Lung (tissue), 12 donors: ENCODE data around the gene RXRA. TPM values are rescaled to one million over a fixed set of nuclear protein-coding genes. Genes with fewer than 3 reads are reported as not detected.
A peak's percentile ranks its signal among the peaks of the same experiment; 100 is the strongest.

Source experiments
- ATAC-seq: fragments of 200-7000 bp; cut with Tn5 transposase; one replicate; pipeline ENCODE4 v1.9.1; 2020; ENCODE audit warnings: moderate number of reproducible peaks; ENCODE audit not compliant: insufficient read depth, low FRiP score
- DNase-seq, 3 donors: peaks; one replicate each; pipeline ENCODE4 v3.0.0-alpha.2; 2013 to 2017
- H3K27ac ChIP-seq, 2 donors: one replicate each; pipeline ENCODE4 v1.5.1; 2013; ENCODE audit warnings: mild to moderate bottlenecking in 2 of 2, moderate library complexity in 2 of 2, control low read depth in 1 of 2, inconsistent platforms in 1 of 2, low read depth in 1 of 2, low read length in 1 of 2
- H3K27me3 ChIP-seq, 3 donors: one replicate each; pipeline ENCODE4 v1.5.1; 2013; ENCODE audit warnings: low read length in 2 of 3; ENCODE audit not compliant: control insufficient read depth in 3 of 3, insufficient read depth in 3 of 3
- H3K36me3 ChIP-seq, 4 donors: one replicate each; pipeline ENCODE4 v1.5.1; 2013; ENCODE audit warnings: low read length in 4 of 4, mild to moderate bottlenecking in 1 of 4, moderate library complexity in 1 of 4; ENCODE audit not compliant: control insufficient read depth in 4 of 4, insufficient read depth in 4 of 4
- H3K4me1 ChIP-seq, 5 donors: one replicate each; pipeline ENCODE4 v1.5.1; 2013; ENCODE audit warnings: low read length in 5 of 5, mild to moderate bottlenecking in 2 of 5, moderate library complexity in 1 of 5; ENCODE audit not compliant: control insufficient read depth in 5 of 5, insufficient read depth in 5 of 5
- H3K4me3 ChIP-seq: one replicate; pipeline ENCODE4 v1.5.1; 2013; ENCODE audit warnings: mild to moderate bottlenecking, control low read depth, moderate library complexity
- H3K9ac ChIP-seq, 2 donors: one replicate each; pipeline ENCODE4 v1.5.1; 2013; ENCODE audit warnings: low read length in 2 of 2, control low read depth in 1 of 2; ENCODE audit not compliant: insufficient read depth in 1 of 2
- H3K9me3 ChIP-seq, 4 donors: one replicate each; pipeline ENCODE4 v1.5.1; 2013; ENCODE audit warnings: low read length in 3 of 4, mild to moderate bottlenecking in 1 of 4, moderate library complexity in 1 of 4; ENCODE audit not compliant: control insufficient read depth in 4 of 4, insufficient read depth in 3 of 4
- WGBS, 2 donors: extraction: QIAGEN DNeasy Blood & Tissue Kit; methylation state at CpG; one replicate each; pipeline ENCODE4 v1.1.7; 2013; 5-methylcytosine and 5-hydroxymethylcytosine counted together
- polyA plus RNA-seq, 2 donors: library from polyadenylated mRNA; stranded (reverse); fragments of 200-250 nt; gene quantifications; one replicate each; pipeline ENCODE4 v1.2.1, GENCODE V29; 2013
- total RNA-seq, 2 donors: library from RNA; depleted of rRNA in 1 of 2; stranded (reverse); fragments of >200 nt in 1 of 2; gene quantifications; one replicate each; pipeline ENCODE4 v1.2.1, GENCODE V29; 2014 to 2021
- TF ChIP-seq, protein P1 (sequence below): IDR thresholded peaks from 2 replicates; pipeline ENCODE4 v1.5.1; 2012; ENCODE audit warnings: mild to moderate bottlenecking; ENCODE audit errors: control extremely low read depth, extremely low read depth
- donor health status: control.
- donor health status: control.
- donor health status: Bipolar disorder and iron deficiency.
- donor health status: healthy.
- donor health status: DM: yes; HTN: yes; CAD: no.

RXRA gene
- total and polyA plus RNA-seq, 4 donors, result 24.2 to 85.2 (median 52.2) TPM

DNA sequence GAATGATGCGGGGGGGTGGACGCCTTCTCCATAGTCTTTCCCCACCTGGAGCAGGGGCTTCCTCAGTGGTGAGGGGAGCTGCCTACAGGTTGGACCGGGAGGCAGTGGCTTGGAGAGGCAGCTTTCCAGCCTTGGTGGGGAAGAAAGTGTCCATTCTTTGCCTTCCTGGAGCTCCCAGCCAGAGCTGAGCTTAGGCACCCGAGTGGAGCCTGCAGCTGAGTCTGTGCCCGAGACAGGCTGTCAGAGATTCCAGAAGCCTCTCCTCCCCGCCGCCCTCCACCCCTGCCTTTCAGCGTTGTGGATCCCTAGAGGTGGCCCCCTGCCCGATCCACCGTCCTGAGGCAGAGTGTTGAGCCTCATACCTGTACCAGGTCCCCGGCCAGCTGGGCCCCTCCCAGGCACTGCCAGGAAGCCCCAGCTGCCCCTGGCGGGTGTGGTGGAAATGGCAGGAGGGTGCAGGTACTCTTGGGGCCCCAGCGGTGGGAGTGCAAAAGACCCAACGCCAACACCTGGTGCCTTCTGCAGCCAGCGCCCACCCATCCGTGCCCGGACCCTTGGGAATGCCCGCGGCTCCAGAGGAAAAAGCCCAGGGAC lies 112.0 kb downstream of the RXRA start:
- Histone ChIP-seq H3K4me3 (no peak overlapping the region), H3K9me3 (no peaks in the 10 kb centered on the region), H3K4me1 (peaks cover 5 to 52% (median 28%) of the 10 kb centered on the region in 5 donors), H3K36me3 (peaks cover 0 to 28% (median 13%) of the 10 kb centered on the region in 4 donors), H3K27me3 (no peaks in the 10 kb centered on the region), H3K27ac (peak overlapping the region in 1 of 2 donors; percentile 27), H3K9ac (no peak overlapping the region)
- TF ChIP-seq, protein P1, sequence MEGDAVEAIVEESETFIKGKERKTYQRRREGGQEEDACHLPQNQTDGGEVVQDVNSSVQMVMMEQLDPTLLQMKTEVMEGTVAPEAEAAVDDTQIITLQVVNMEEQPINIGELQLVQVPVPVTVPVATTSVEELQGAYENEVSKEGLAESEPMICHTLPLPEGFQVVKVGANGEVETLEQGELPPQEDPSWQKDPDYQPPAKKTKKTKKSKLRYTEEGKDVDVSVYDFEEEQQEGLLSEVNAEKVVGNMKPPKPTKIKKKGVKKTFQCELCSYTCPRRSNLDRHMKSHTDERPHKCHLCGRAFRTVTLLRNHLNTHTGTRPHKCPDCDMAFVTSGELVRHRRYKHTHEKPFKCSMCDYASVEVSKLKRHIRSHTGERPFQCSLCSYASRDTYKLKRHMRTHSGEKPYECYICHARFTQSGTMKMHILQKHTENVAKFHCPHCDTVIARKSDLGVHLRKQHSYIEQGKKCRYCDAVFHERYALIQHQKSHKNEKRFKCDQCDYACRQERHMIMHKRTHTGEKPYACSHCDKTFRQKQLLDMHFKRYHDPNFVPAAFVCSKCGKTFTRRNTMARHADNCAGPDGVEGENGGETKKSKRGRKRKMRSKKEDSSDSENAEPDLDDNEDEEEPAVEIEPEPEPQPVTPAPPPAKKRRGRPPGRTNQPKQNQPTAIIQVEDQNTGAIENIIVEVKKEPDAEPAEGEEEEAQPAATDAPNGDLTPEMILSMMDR, result no peak
- DNase-seq (no peak), ATAC-seq (no peak)
- WGBS, 2 donors, result 79 to 82% methylated on average over 19 of the region's 19 CpGs

DNA sequence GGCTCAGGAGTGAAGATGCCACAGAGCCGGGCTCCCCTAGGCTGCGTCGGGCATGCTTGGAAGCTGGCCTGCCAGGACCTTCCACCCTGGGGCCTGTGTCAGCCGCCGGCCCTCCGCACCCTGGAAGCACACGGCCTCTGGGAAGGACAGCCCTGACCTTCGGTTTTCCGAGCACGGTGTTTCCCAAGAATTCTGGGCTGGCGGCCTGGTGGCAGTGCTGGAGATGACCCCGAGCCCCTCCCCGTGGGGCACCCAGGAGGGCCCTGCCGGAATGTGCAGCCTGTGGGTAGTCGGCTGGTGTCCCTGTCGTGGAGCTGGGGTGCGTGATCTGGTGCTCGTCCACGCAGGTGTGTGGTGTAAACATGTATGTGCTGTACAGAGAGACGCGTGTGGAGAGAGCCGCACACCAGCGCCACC lies 113.1 kb downstream of the RXRA start:
- Histone ChIP-seq H3K27me3 (no peaks in the 10 kb centered on the region), H3K27ac (no peak overlapping the region), H3K4me3 (no peak overlapping the region), H3K36me3 (peaks cover 0 to 22% (median 9%) of the 10 kb centered on the region in 4 donors), H3K9ac (no peak overlapping the region), H3K4me1 (peaks cover 5 to 50% (median 28%) of the 10 kb centered on the region in 5 donors), H3K9me3 (no peaks in the 10 kb centered on the region)
- TF ChIP-seq, protein P1, result no peak
- DNase-seq (no peak), ATAC-seq (no peak)
- 91 to 92% methylated on average over 23 of the region's 23 CpGs for WGBS, 2 donors

DNA sequence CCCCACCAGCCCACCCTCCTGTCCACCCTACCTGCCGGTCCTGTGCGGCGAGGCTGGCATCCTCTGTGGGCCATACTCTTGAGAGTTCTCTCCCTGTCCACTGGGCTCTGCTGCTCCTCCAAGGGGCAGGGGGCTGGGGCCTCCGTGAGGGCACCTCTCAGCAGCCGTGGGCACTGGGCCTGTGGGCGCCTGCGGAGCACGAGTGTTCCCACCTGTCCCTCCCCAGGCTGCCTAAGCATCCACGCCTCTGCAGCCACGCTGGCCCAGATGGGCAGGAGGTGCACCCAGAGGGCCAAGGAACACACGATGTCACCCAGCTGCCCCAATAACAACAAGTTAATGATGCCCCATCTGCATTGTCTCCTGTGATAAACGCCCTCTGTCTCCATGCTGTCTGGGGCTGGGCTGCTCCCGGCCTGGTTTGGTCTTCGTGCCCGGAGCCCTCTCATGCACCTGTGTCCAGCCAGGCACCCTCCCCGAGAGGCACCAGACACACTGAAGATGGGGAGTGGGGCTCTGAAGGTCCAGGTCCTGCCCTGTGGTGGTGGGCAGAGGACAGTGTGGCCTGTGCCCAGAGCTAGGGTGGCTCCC lies 114.5 kb downstream of the RXRA start:
- Histone ChIP-seq H3K4me1 (peaks cover 0 to 42% (median 24%) of the 10 kb centered on the region in 5 donors), H3K27ac (no peak overlapping the region), H3K36me3 (peaks cover 0 to 17% (median 7%) of the 10 kb centered on the region in 4 donors), H3K9ac (no peak overlapping the region), H3K27me3 (no peaks in the 10 kb centered on the region), H3K9me3 (no peaks in the 10 kb centered on the region), H3K4me3 (no peak overlapping the region)
- DNase-seq (no peak), ATAC-seq (no peak)
- TF ChIP-seq, protein P1, result no peak
- WGBS, 2 donors, result 75 to 76% methylated on average over 16 of the region's 16 CpGs
